A549 (cell line): ENCODE measurements around the gene HDGFL2.

Source experiments
- CBX2 ChIP-seq: fragments of 200-600 bp; sonication (generic); IDR thresholded peaks from 2 replicates; pipeline ENCODE4 v1.6.1; 2016; ENCODE audit warnings: low read depth, mild to moderate bottlenecking, borderline replicate concordance
- CEBPB ChIP-seq, 2 experiments: fragments of >200 bp in 1 of 2; sonication (Bioruptor Twin) in 1 of 2; formaldehyde crosslinking in 1 of 2; IDR thresholded peaks; 2 replicates each; pipeline ENCODE4 v1.6.1; 2012 to 2016
- KDM1A ChIP-seq: fragments of 200-600 bp; sonication (generic); IDR thresholded peaks from 2 replicates; pipeline ENCODE4 v1.6.1; 2016; ENCODE audit warnings: low read depth, mild to moderate bottlenecking
- KDM5A ChIP-seq: fragments of 200-600 bp; sonication (generic); IDR thresholded peaks from 2 replicates; pipeline ENCODE4 v1.6.1; 2016; ENCODE audit warnings: antibody characterized with exemption, mild to moderate bottlenecking
- MYC ChIP-seq: IDR thresholded peaks from 2 replicates; pipeline ENCODE4 v1.6.1; 2012; ENCODE audit warnings: mild to moderate bottlenecking, inconsistent platforms, low read length, improper control_type of control experiment, borderline replicate concordance
- NFE2L2 ChIP-seq: fragments of 150-350 bp; conservative IDR thresholded peaks from 2 replicates; pipeline ENCODE4 v1.6.1; 2014; ENCODE audit warnings: low read length
- POLR2A ChIP-seq: IDR thresholded peaks from 2 replicates; pipeline ENCODE4 v1.6.1; 2012; ENCODE audit warnings: mild to moderate bottlenecking, low read length
- RCOR1 ChIP-seq: fragments of 150-350 bp; IDR thresholded peaks from 2 replicates; pipeline ENCODE4 v1.6.1; 2014; ENCODE audit warnings: antibody characterized with exemption, low read length, low read depth
- RNF2 ChIP-seq: fragments of 200-600 bp; sonication (generic); IDR thresholded peaks from 2 replicates; pipeline ENCODE4 v1.6.1; 2016; ENCODE audit warnings: low read depth, mild to moderate bottlenecking, antibody characterized with exemption, moderate library complexity, borderline replicate concordance
- TF ChIP-seq, protein P1 (sequence below): fragments of >200 bp; sonication (Bioruptor Twin); formaldehyde crosslinking; IDR thresholded peaks from 3 replicates; pipeline ENCODE4 v1.5.1; 2016
- TF ChIP-seq, protein P2 (sequence below): IDR thresholded peaks from 2 replicates; pipeline ENCODE4 v1.6.1; 2012
- TF ChIP-seq, protein P3 (sequence below): fragments of 200-600 bp; sonication (generic); IDR thresholded peaks from 2 replicates; pipeline ENCODE4 v1.6.1; 2016; ENCODE audit warnings: antibody characterized with exemption, mild to moderate bottlenecking, moderate library complexity

DNA sequence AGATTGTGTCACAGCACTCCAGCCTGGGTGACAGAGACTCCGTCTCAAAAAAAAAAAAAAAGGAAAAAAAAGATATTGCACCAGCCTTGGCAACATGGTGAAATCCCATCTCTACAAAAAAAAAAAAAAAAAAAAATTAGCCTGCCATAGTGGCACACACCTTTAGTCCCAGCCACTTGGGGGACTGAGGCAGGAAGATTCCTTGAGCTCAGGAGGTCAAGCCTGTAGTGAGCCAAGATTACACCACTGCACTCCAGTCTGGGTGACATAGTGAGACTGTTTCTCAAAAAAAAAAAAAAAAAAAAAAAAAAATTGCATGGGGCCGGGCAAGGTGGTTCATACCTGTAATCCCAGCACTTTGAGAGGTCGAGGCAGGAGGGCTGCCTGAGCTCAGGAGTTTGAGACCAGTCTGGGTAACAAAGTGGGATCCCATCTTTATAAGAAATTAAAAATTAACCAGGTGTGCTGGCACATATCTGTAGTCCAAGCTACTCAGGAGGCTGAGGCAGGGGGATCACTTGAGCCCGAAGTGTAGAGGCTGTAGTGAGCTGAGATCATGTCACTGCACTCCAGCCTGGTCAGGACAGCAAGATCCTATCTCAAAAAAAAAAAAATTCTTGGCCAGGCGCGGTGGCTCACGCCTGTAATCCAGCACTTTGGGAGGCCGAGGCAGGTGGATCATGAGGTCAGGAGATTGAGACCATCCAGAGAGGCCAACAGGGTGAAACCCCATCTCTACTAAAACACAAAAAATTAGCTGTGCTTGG is 7.1 kb upstream of the HDGFL2 start:
- TF ChIP-seq POLR2A (no peak), NFE2L2 (no peak), MYC (no peak), RCOR1 (no peak), KDM1A (no peak), KDM5A (no peak), RNF2 (no peak), CBX2 (no peak), CEBPB (IDR thresholded peaks at IDR 0.05) (no peak)
- TF ChIP-seq, protein P1, sequence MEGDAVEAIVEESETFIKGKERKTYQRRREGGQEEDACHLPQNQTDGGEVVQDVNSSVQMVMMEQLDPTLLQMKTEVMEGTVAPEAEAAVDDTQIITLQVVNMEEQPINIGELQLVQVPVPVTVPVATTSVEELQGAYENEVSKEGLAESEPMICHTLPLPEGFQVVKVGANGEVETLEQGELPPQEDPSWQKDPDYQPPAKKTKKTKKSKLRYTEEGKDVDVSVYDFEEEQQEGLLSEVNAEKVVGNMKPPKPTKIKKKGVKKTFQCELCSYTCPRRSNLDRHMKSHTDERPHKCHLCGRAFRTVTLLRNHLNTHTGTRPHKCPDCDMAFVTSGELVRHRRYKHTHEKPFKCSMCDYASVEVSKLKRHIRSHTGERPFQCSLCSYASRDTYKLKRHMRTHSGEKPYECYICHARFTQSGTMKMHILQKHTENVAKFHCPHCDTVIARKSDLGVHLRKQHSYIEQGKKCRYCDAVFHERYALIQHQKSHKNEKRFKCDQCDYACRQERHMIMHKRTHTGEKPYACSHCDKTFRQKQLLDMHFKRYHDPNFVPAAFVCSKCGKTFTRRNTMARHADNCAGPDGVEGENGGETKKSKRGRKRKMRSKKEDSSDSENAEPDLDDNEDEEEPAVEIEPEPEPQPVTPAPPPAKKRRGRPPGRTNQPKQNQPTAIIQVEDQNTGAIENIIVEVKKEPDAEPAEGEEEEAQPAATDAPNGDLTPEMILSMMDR, result no peak
- TF ChIP-seq, protein P2, sequence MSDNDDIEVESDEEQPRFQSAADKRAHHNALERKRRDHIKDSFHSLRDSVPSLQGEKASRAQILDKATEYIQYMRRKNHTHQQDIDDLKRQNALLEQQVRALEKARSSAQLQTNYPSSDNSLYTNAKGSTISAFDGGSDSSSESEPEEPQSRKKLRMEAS, result no peak
- TF ChIP-seq, protein P3, sequence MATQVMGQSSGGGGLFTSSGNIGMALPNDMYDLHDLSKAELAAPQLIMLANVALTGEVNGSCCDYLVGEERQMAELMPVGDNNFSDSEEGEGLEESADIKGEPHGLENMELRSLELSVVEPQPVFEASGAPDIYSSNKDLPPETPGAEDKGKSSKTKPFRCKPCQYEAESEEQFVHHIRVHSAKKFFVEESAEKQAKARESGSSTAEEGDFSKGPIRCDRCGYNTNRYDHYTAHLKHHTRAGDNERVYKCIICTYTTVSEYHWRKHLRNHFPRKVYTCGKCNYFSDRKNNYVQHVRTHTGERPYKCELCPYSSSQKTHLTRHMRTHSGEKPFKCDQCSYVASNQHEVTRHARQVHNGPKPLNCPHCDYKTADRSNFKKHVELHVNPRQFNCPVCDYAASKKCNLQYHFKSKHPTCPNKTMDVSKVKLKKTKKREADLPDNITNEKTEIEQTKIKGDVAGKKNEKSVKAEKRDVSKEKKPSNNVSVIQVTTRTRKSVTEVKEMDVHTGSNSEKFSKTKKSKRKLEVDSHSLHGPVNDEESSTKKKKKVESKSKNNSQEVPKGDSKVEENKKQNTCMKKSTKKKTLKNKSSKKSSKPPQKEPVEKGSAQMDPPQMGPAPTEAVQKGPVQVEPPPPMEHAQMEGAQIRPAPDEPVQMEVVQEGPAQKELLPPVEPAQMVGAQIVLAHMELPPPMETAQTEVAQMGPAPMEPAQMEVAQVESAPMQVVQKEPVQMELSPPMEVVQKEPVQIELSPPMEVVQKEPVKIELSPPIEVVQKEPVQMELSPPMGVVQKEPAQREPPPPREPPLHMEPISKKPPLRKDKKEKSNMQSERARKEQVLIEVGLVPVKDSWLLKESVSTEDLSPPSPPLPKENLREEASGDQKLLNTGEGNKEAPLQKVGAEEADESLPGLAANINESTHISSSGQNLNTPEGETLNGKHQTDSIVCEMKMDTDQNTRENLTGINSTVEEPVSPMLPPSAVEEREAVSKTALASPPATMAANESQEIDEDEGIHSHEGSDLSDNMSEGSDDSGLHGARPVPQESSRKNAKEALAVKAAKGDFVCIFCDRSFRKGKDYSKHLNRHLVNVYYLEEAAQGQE, result no peak
